CD4-positive, alpha-beta memory T cell (primary cell): Measurements from ENCODE around the gene RCOR2. TPM values are rescaled to one million over a fixed set of nuclear protein-coding genes. Genes with fewer than 3 reads are reported as not detected.

Experiments used
- CTCF ChIA-PET: fragments of 350-600 bp; sonication (Branson Sonifier 250); formaldehyde crosslinking; loops from one replicate; lab custom pipeline; 2021; ENCODE audit warnings: inconsistent platforms; ENCODE audit not compliant: partially characterized antibody; lab: Charles Lee
- POLR2A ChIA-PET: fragments of 350-600 bp; sonication (Branson Sonifier 250); formaldehyde crosslinking; loops from one replicate; lab custom pipeline; 2021; ENCODE audit not compliant: partially characterized antibody; lab: Charles Lee
- DNase-seq, 5 donors: peaks; one replicate each; pipeline versions ENCODE4 v3.0.0 to v3.0.0-alpha.2; 2020 to 2022; ENCODE audit warnings: mixed read lengths in 1 of 5
- H3K27ac ChIP-seq: one replicate; pipeline ENCODE4 v1.7.0; 2013; ENCODE audit warnings: low read depth, low read length
- H3K27me3 ChIP-seq: 2 replicates; pipeline ENCODE4 v1.7.0; 2013; ENCODE audit warnings: mild to moderate bottlenecking, low read length, moderate library complexity; ENCODE audit not compliant: insufficient read depth
- H3K36me3 ChIP-seq: 2 replicates; pipeline ENCODE4 v1.7.0; 2013; ENCODE audit warnings: mild to moderate bottlenecking, low read length, moderate library complexity; ENCODE audit not compliant: insufficient read depth
- H3K4me1 ChIP-seq: 2 replicates; pipeline ENCODE4 v1.7.0; 2013; ENCODE audit warnings: mild to moderate bottlenecking, low read length, moderate library complexity; ENCODE audit not compliant: insufficient read depth
- H3K4me3 ChIP-seq, 2 donors: one replicate each; pipeline ENCODE4 v1.7.0; 2013; ENCODE audit warnings: low read length in 2 of 2, mild to moderate bottlenecking in 1 of 2
- H3K9me3 ChIP-seq, 2 donors: one replicate each; pipeline ENCODE4 v1.7.0; 2013; ENCODE audit warnings: low read length in 2 of 2, control low read depth in 1 of 2; ENCODE audit not compliant: control insufficient read depth in 1 of 2
- H3K27ac Mint-ChIP-seq, 7 donors: one replicate each; pipeline ENCODE4 v1.8.0; 2020 to 2021; ENCODE audit warnings: mixed read lengths in 7 of 7, mild to moderate bottlenecking in 6 of 7, inconsistent platforms in 3 of 7, moderate library complexity in 3 of 7
- H3K27me3 Mint-ChIP-seq, 2 donors: one replicate each; pipeline ENCODE4 v1.8.0; 2020 to 2021; ENCODE audit warnings: mixed read lengths in 2 of 2
- H3K36me3 Mint-ChIP-seq, 2 donors: one replicate each; pipeline ENCODE4 v1.8.0; 2020 to 2021; ENCODE audit warnings: mixed read lengths in 2 of 2, inconsistent platforms in 1 of 2, mild to moderate bottlenecking in 1 of 2
- H3K4me1 Mint-ChIP-seq, 4 donors: one replicate each; pipeline ENCODE4 v1.8.0; 2020 to 2021; ENCODE audit warnings: mixed read lengths in 4 of 4, mild to moderate bottlenecking in 1 of 4
- H3K4me3 Mint-ChIP-seq, 8 donors: one replicate each; pipeline ENCODE4 v1.8.0; 2020 to 2021; ENCODE audit warnings: mixed read lengths in 8 of 8, mild to moderate bottlenecking in 7 of 8, moderate library complexity in 6 of 8, inconsistent platforms in 3 of 8
- H3K9me3 Mint-ChIP-seq, 8 donors: one replicate each; pipeline ENCODE4 v1.8.0; 2020 to 2021; ENCODE audit warnings: mixed read lengths in 8 of 8, mild to moderate bottlenecking in 5 of 8, inconsistent platforms in 3 of 8, moderate library complexity in 1 of 8
- intact Hi-C: fragments of 100-400 bp; cut with micrococcal nuclease; formaldehyde crosslinking; loops from one replicate; pipeline ENCODE4 v1.15.1; 2023
- polyA plus RNA-seq, 2 donors: library from polyadenylated mRNA; unstranded; fragments of 300-500 nt; fragmentation: Illumina TruSeq; gene quantifications; one replicate each; pipeline ENCODE4 v1.2.3, GENCODE V29; 2021
- total RNA-seq, 2 experiments: library from RNA; stranded (reverse); gene quantifications; one replicate each; pipeline ENCODE4 v1.2.3, GENCODE V29; 2021

The RCOR2 gene
- total and polyA plus RNA-seq, 4 experiments from 2014 or later = not detected

DNA sequence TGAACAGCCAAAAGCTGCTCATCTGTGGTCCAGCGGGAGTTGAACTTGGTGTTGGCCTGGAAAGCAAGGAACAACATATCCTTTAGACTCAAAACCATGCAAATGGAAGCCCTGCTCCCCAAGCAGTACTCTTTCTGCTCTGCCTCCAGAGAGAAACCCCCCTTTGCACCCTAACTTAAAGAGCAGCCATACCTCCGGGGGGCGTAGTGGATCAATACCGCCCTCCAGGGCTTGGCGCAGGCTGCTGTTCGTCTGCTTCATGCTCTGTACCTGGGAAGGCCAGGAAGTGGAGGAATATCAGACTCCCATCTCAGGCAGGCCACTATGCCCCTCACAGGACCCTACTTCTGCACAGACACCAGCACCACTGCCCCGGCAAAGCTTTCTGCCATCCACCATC lies 4.3 kb downstream of the RCOR2 start:
- no peaks in the 10 kb centered on the region for H3K27me3 ChIP-seq
- H3K27ac ChIP-seq = no peak overlapping the region
- CTCF ChIA-PET = interaction anchor here (2.0 kb wide), 1 partner anchor 12 kb away, joined by 4 read pairs; no protein-coding TSS in a partner anchor
- H3K4me1 ChIP-seq = peaks cover 19% of the 10 kb centered on the region
- peaks cover 1 to 12% (median 6%) of the 10 kb centered on the region in 4 donors for H3K4me1 Mint-ChIP-seq
- peaks cover 0 to 13% of the 10 kb centered on the region in 2 donors for H3K36me3 Mint-ChIP-seq
- no peaks in the 10 kb centered on the region for H3K9me3 Mint-ChIP-seq
- peaks cover 13% of the 10 kb centered on the region for H3K36me3 ChIP-seq
- peak overlapping the region in 1 of 7 donors; percentile 24 for H3K27ac Mint-ChIP-seq
- intact Hi-C loops = no loop called here
- H3K27me3 Mint-ChIP-seq = no peaks in the 10 kb centered on the region
- no peak overlapping the region for H3K4me3 Mint-ChIP-seq
- H3K9me3 ChIP-seq = no peaks in the 10 kb centered on the region
- DNase-seq = no peak
- H3K4me3 ChIP-seq = no peak overlapping the region
- POLR2A ChIA-PET = no interaction called here

DNA sequence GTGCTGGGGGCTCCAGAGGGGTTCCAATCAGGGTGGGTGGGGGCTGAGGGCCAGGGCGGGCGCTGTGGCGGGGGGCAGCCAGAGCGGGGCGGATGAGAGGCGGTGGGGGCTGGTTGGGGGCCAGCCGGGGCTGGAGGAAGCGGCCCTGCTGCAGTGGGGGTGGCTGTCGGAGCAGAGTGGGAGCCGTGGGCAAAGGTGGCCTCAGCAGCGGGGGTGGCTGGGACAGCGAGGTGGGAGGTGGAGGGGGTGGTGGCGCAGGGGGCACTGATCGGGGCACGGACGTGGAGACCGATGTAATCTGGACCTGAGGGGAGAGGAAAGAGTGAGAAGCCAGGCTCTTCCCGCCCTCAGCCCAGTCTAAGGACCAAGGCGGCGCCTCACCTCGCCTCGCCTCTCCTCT lies 5.1 kb downstream of the RCOR2 start:
- Histone ChIP-seq H3K27ac (no peak overlapping the region), H3K36me3 (peaks cover 18% of the 10 kb centered on the region), H3K4me3 (no peak overlapping the region), H3K4me1 (peaks cover 14% of the 10 kb centered on the region), H3K27me3 (no peaks in the 10 kb centered on the region), H3K9me3 (no peaks in the 10 kb centered on the region)
- Mint-ChIP-seq H3K4me1 (peaks cover 0 to 10% (median 3%) of the 10 kb centered on the region in 4 donors), H3K4me3 (no peak overlapping the region), H3K36me3 (peaks cover 0 to 14% of the 10 kb centered on the region in 2 donors), H3K9me3 (no peaks in the 10 kb centered on the region), H3K27ac (peak overlapping the region in 1 of 7 donors; percentile 72), H3K27me3 (no peaks in the 10 kb centered on the region)
- ChIA-PET CTCF (no interaction called here), POLR2A (no interaction called here)
- intact Hi-C loops = no loop called here
- DNase-seq = no peak

DNA sequence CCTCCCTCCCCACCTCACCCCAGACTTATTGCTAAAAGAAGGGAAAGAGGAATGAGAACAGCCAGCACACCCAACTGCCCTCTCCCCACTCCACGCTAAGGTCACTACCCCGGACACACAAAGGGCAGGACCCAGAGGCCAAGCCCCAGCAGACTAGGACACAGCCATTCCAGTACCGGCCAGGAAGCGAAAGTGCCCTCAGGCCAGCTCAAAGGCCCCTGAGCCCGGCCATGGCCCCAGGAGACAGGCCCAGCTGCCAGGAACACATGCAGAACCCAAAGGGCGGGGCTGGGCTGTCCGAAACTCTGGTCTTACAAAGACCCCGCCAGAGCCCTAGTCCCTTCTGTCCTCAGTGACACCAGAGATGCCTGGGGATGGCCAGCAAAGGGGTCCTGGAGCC lies 5.5 kb downstream of the RCOR2 start:
- Mint-ChIP-seq H3K27ac (no peak overlapping the region), H3K9me3 (no peaks in the 10 kb centered on the region), H3K36me3 (peaks cover 0 to 18% of the 10 kb centered on the region in 2 donors), H3K4me1 (peaks cover 0 to 10% (median 3%) of the 10 kb centered on the region in 4 donors), H3K4me3 (no peak overlapping the region), H3K27me3 (no peaks in the 10 kb centered on the region)
- DNase-seq = no peak
- Histone ChIP-seq H3K4me3 (no peak overlapping the region), H3K36me3 (peaks cover 19% of the 10 kb centered on the region), H3K9me3 (no peaks in the 10 kb centered on the region), H3K27ac (no peak overlapping the region), H3K27me3 (no peaks in the 10 kb centered on the region), H3K4me1 (peaks cover 13% of the 10 kb centered on the region)
- ChIA-PET CTCF (no interaction called here), POLR2A (interaction anchor here (0.8 to 1.0 kb wide), 2 partner anchors 72 to 74 kb away, joined by 4 read pairs; partner anchors contain the start of gene MARK2)
- intact Hi-C loops = no loop called here

DNA sequence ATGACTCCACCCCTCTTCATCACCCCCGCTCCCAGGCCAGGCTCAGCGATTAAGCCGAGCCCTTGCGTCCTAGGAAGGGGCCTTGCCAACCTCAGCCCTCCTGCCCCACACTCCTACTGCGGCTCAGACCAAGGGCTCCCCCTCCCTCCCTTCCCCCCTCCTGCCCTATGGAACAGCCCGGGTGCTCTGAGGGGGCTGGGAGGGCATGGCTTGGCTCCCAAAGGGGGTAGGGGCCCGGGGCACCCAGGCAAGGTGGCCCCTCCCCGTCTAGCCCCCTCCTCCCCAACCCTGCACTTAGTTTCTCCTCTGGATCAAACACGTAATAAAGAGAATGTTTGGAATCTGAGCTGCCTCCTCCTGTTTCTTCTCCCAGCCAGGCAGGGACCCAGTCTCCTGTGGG lies 6.3 kb downstream of the RCOR2 start:
- POLR2A ChIA-PET = interaction anchor here (0.8 to 1.0 kb wide), 2 partner anchors 72 to 73 kb away, joined by 4 read pairs; partner anchors contain the start of gene MARK2
- no peaks in the 10 kb centered on the region for H3K27me3 Mint-ChIP-seq
- H3K4me3 ChIP-seq = no peak overlapping the region
- H3K4me3 Mint-ChIP-seq = no peak overlapping the region
- no peaks in the 10 kb centered on the region for H3K27me3 ChIP-seq
- intact Hi-C loops = no loop called here
- no peak overlapping the region for H3K27ac Mint-ChIP-seq
- CTCF ChIA-PET = interaction anchor here (1.3 kb wide), 1 partner anchor 74 kb away, joined by 4 read pairs; no protein-coding TSS in a partner anchor
- peaks cover 6% of the 10 kb centered on the region for H3K4me1 ChIP-seq
- H3K9me3 Mint-ChIP-seq = no peaks in the 10 kb centered on the region
- no peak overlapping the region for H3K27ac ChIP-seq
- H3K9me3 ChIP-seq = no peaks in the 10 kb centered on the region
- peaks cover 20% of the 10 kb centered on the region for H3K36me3 ChIP-seq
- H3K4me1 Mint-ChIP-seq = peaks cover 2 to 5% (median 4%) of the 10 kb centered on the region in 4 donors
- no peak for DNase-seq
- peaks cover 6 to 24% of the 10 kb centered on the region in 2 donors for H3K36me3 Mint-ChIP-seq

DNA sequence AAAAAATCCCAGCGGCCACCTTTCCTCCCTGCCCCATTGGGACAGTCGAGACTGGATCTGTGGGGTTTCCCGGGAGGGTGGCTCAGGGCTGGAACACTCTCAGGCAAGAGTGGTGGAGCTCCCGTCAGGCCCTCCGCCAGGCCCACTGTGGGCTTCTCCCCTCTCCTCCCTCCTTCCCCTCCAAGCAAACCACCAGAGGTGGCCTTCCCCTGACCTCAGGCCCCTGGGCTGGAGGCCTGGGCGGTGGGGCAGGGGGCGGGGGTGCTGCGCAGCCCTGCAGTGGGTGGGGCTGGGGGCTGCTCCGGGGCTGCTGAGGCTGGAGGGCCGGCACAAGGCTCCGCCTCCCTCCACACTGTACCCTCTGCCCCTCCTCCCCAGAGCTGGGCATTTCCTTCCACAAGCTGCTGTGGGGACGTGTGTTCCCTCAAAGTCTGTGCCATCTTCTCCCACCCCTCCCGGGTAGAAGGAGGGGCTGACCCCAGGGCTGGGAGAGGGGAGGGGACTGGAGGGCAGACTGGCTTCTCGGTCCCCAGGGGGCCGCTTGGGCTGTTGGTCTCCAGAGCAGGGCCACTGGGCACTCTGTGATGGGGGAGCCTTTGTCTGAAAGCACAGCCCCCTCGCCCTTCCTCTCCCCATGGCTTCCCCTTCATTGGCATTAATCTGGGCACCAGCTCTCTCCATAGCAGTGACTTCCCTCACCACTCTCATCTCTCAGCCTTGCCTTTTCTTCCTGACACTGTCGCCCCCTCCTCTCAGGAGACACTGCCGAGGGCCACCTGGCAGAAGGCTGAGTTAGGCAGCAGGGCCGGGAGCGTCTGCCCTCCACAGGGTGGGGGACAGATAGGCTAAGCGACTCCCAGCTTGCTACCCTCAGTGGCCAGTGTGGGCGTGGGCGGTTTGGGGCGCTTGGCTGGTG lies 7.1 kb downstream of the RCOR2 start:
- H3K27ac Mint-ChIP-seq = peak overlapping the region in 2 of 7 donors; percentile 17 to 42
- Histone ChIP-seq H3K36me3 (peaks cover 28% of the 10 kb centered on the region), H3K4me1 (peaks cover 1% of the 10 kb centered on the region), H3K4me3 (no peak overlapping the region), H3K27me3 (no peaks in the 10 kb centered on the region), H3K27ac (no peak overlapping the region), H3K9me3 (no peaks in the 10 kb centered on the region)
- DNase-seq = no peak
- no peaks in the 10 kb centered on the region for H3K9me3 Mint-ChIP-seq
- H3K4me1 Mint-ChIP-seq = peaks cover 1 to 4% (median 3%) of the 10 kb centered on the region in 4 donors
- H3K4me3 Mint-ChIP-seq = no peak overlapping the region
- intact Hi-C loops = loop anchor here (5.0 kb wide), 1 partner anchor 37 kb away; no protein-coding TSS in a partner anchor
- CTCF ChIA-PET = interaction anchor here (1.2 to 1.3 kb wide), 2 partner anchors 72 to 73 kb away, joined by 4 read pairs; no protein-coding TSS in a partner anchor
- POLR2A ChIA-PET = interaction anchor here (1.0 kb wide), 1 partner anchor 21 kb away, joined by 3 read pairs; no protein-coding TSS in a partner anchor
- H3K36me3 Mint-ChIP-seq = peaks cover 14 to 31% of the 10 kb centered on the region in 2 donors
- H3K27me3 Mint-ChIP-seq = no peaks in the 10 kb centered on the region

DNA sequence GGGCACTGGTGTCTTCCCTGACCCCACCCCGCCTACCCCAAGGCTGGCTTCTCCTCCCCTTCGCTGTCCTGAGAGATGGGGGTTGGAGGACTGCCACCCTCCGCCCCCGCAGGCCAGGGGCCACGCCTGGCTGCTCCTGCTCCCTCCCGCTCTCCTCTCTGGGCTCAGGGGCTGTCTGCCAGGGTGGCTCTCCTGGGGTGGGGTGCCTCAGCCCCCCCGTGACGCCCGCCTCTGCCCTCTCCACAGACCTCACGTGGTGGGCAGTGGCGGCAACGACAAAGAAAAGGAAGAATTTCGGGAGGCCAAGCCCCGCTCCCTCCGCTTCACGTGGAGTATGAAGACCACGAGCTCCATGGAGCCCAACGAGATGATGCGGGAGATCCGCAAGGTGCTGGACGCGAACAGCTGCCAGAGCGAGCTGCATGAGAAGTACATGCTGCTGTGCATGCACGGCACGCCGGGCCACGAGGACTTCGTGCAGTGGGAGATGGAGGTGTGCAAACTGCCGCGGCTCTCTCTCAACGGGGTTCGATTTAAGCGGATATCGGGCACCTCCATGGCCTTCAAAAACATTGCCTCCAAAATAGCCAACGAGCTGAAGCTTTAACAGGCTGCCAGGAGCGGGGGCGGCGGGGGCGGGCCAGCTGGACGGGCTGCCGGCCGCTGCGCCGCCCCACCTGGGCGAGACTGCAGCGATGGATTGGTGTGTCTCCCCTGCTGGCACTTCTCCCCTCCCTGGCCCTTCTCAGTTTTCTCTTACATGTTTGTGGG lies 8.1 kb downstream of the RCOR2 start:
- intact Hi-C loops = loop anchor here (5.0 kb wide), 1 partner anchor 38 kb away; no protein-coding TSS in a partner anchor
- Histone ChIP-seq H3K4me1 (no peaks in the 10 kb centered on the region), H3K27me3 (no peaks in the 10 kb centered on the region), H3K9me3 (no peaks in the 10 kb centered on the region), H3K27ac (no peak overlapping the region), H3K4me3 (no peak overlapping the region), H3K36me3 (peaks cover 38% of the 10 kb centered on the region)
- peaks cover 20 to 41% of the 10 kb centered on the region in 2 donors for H3K36me3 Mint-ChIP-seq
- H3K27me3 Mint-ChIP-seq = no peaks in the 10 kb centered on the region
- ChIA-PET CTCF (interaction anchor here (1.2 kb wide), 1 partner anchor 71 kb away, joined by 4 read pairs; no protein-coding TSS in a partner anchor), POLR2A (no interaction called here)
- H3K9me3 Mint-ChIP-seq = no peaks in the 10 kb centered on the region
- DNase-seq = no peak
- no peak overlapping the region for H3K27ac Mint-ChIP-seq
- no peak overlapping the region for H3K4me3 Mint-ChIP-seq
- peaks cover 0 to 4% (median 3%) of the 10 kb centered on the region in 4 donors for H3K4me1 Mint-ChIP-seq
